Stimulated activated CD4-positive, alpha-beta T cell treated with anti-CD3 and anti-CD28 coated beads, Interleukin-2, amount 100 ng/mL, for 4 hours (primary cell): Measurements from ENCODE around the gene TLE7.

ENCODE experiments used
- DNase-seq: peaks from one replicate; pipeline ENCODE4 v3.0.0-alpha.2; 2020; ENCODE audit warnings: low read depth

Gene TLE7

DNA sequence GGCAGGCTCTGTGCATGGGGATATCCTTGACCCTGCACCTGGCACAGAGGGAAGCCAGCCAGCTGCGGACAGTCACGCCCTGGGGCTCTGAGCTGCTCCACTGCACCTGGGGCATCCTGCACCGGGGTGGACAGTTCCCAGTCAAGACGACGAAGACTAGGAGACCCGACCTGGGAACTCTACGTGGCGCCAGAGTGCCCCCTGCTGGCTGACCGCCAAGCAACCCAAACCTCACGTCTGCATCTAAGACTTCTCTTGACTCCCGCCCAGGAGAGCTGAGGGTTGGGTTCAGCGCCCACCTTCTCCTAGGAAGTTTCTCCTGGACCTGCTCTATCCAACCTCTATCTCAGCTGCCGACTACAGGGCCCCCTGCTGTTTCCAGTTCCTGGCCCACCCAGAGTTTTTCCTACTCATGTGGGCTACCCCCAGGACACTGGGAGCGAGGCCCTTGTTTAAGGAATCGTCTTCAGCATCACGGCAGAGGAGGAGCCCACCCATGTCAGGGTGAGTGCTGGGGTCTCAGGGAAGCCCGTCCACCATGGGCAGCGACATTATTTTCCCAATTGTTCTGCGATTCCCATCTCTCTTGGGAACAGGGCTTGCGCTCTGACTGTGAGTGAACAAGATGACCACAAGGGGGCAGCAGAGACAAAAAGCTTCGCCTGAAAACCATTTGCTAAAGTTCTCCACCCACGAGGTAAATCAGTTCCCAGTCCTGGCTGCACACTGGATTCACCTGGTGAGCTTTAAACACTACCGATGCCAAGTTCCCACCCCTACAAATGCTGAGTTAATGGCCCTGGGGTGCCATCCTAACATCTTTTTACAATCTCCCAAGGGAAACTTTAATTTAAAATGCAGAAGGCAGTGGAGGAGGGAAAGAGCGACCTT is 29.3 kb downstream of the TLE7 start:
- peak; percentile 52 for DNase-seq

DNA sequence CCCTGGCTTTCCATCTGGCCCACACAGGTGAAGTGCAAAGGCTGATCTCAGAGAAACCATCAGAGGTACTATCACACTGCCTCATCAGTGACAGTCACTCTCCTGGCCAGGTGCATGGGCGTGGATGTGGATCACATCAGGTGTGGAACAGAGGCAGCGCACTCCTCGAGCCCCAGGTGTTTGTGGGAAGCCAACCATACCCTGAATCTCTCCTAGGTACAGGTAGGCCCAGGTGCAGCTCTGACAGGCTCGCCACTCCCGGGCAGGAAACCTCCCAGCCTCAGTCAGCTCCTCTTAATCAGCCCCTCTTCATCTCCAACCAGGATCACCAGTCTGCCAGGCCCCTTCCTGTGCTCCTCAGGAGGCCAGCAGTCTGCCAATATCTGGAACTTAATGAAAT is 31.7 kb downstream of the TLE7 start:
- DNase-seq: no peak

DNA sequence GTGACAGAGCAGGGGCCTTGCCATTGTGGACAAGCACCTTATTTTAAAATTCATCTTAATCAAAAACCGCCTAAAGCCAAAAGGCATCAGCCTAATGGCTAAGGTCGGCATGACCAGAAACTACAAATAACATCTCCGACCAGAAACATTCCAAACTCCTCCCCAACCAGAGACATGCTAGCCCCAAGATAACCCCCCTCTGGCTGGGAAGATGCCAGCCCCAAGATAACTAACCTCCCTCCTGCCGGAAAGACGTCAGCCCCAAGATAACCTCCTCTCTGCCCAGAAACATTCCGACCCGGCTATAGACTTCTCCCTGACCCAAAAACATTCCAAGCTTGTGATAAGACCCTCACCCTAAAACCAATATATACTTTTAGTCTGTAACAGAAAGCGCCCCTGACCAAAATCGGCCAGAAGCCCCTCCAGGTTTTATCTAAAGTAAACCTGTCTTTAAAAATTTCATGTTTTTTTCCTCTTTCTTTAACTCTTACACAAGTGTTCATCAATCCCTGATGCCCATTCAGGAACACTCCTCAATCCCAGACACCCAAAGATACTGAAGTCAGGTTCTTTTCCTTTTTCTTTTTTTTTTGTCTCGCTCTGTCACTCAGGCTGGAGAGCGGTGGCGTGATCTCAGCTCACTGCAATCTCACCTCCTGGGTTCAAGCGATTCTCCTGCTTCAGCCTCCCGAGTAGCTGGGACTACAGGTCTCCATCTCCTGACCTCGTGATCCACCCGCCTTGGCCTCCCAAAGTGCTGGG is 32.7 kb downstream of the TLE7 start:
- DNase-seq: no peak

DNA sequence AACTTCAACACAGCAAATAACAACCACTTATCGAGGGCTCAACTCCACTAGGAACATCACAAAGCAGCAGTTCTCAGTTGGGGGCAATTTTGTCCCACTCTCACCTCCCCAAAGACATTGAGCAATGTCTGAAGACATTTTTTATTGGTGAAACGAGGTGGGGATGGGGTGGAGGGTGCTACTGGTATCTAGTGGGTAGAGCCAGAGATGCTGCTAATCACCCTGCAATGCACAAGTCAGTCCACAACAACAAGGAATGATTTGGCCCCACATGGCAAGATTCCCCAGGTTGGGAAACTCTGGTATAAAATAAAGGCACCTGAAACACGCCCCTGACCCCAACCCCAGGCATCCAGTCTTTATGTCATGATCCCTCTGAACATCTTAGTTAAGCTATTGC is 33.3 kb downstream of the TLE7 start:
- DNase-seq: no peak

DNA sequence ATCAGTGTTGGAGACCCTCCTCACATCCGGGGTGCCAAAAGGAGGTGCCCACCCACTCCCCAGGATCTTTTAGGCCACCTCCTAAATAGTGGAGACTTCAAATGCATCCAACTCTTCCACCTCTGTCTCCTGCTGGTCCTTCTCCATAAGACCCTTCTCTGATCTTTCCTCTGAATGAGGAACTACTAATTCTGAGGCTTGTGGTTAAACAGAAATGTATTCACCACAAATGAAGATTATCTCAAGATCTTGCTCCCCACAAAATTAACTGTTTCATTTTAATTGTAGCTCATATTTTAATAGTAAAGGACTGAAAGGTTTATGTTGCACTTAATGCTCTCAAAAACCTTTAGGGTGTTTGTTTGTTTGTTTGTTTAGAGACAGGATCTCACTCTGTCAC is 34.1 kb downstream of the TLE7 start:
- no peak for DNase-seq

DNA sequence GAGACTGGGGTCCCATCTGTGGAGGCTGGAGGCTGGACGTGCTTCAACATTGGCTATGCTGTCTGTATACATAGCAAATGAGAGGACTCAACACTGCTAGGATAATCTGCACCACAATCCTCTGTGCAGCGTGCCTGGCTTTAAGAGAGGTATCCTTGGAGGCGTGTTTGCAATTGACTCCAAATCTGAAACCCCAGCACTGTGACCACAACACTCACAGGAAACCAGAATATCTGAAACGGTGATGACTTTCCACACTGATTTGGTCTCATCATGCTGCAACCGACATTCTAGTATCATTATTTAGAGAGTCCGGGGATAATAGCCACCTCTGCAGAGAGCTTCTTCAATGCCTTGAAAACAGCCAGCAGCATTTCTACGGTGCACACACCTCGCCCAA is 35.1 kb downstream of the TLE7 start:
- no peak for DNase-seq

DNA sequence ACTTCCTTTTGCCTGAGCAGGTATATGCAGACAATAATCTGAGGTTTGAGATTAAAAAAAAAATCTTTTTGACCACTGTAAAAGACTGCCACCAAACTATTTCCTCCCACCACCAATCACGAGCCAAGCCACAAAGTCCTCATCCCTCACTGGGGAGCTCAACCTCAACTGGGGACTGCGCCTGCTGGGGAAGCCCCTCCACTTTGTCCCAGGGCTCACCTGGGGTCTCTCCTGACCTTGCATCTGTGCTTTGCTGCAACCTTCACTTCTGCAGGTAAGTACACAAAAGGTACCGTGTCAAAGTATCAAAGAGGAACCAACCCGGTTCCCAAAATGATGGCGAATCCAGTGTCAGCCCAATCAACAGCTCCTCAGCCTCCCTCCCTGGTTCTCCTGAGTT is 35.5 kb downstream of the TLE7 start:
- no peak for DNase-seq

DNA sequence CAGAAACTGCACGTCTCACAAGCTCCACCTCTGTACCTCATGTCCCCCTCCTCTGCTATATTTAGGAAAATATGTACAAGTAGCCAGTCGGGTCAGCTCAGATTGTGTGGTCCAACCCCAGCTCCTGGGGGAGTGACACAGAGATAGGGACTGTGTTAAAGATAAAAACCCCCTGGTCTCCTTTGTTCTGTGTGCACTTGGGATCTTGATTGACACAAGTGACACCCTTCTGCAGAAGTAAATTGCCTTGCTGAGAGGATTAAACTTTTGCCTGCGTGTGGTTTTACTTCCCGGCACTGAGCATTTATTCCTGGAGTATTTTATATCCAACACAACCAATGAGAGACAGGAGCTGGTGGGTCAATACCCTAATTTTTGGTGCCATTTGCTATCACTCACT is 37.5 kb downstream of the TLE7 start:
- no peak for DNase-seq

DNA sequence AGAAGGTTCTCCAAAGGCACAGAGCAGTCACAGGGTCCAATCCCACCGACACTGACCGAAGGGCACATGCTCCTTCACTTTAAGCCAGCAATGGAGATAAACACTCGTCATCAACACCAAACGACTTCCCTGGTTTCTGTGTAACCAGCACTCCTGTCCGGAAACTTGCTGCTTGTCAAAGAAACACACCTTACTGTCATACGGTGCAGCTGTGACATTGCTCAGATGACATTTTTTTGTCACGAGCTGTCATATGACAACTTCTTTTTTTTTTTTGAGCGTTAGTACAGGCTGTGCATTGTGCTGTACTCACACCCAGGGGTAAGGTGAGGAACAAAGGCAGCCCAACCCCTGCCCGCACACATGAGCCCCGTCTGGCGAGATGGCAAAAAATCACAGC is 39.2 kb downstream of the TLE7 start:
- DNase-seq: no peak

DNA sequence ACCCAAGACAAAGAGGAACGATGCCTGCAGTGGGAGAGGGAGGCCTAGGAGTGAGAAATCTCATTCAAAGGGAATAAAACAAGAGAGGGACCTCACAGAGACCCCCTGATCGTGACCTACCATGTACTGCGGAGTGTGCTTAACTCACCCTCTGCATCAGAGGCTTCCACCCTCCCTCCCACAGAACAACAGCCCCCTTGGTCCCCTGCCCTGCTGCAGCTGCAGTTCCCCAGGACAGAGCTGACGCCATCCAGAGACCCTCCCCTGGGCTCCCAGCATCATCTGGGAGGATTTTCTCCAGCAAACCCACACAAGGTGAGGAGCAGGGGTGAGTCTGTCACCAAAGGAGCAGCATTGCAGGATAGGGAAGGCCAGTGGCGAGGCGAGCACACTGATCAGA is 39.8 kb downstream of the TLE7 start:
- no peak for DNase-seq

DNA sequence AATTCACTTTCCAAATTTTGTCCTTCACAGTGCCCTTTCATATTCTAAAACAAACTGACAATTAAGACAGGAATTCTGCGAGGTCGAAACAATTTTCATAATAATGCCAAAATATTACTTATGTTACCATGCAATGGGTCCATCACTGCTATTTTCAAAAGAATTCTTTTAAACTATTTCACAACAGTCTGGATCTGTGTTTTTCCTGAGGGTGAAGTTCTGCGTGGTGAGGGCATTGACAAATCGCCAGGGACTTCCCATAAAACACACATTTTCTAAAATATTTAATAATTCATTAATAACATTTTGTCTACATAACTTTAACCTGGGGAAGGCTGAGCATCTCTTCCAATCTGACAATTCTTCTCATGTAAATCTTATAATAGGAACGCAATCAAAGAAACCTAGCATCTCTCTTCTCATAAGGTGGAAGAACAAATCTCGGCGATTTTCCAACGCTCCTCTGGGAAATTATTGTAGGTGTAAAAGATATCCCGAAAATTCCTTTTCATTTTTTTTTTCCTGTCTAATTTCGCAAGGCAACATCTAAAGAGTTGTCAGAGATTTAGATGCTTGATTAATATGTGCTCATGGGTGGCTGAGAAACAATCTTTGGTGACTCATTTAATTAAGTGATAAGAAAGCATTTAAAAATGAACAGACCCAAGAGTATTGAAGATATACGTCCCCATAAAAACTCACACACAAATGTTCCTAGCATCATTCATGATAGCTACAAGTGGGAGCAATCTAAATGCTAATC is 41.9 kb downstream of the TLE7 start:
- no peak for DNase-seq

DNA sequence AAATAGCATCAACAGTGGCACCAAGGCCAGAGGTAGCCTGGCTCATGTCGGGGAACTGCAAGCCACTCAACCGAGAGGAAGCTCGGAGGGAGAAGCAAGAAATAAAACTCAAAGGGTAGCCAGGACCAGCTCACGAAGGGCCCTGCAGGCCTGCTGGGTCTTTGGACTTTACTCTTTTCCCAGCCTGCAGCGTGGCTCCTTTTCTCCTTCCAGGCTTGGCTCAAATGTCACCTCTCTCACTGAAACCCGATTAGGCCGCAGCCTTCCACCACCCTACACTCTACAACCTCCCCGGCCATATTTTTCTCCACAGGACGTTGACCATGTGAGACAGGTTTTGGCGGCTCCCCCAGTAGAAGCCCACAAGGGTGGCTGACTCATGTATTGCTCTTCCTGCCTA is 45.3 kb downstream of the TLE7 start:
- no peak for DNase-seq

DNA sequence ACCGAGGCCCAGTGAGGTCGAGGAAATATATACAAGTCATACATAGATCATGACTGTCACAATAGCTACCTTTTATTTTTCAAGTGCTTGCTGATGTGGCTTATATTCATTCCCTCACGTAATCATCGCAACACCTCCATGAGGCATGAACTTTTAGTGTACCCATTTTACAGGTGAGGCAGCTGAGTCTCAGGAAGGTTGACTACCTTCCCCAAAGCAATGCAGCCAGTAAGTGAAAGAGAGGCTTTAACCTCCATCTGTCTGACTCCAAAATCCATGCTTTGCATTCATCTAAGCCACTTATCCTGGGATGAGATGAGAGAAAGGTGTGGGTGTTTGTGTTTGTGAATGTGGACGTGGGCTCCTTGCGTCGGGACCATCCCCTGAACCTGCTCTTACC is 52.5 kb downstream of the TLE7 start:
- no peak for DNase-seq

DNA sequence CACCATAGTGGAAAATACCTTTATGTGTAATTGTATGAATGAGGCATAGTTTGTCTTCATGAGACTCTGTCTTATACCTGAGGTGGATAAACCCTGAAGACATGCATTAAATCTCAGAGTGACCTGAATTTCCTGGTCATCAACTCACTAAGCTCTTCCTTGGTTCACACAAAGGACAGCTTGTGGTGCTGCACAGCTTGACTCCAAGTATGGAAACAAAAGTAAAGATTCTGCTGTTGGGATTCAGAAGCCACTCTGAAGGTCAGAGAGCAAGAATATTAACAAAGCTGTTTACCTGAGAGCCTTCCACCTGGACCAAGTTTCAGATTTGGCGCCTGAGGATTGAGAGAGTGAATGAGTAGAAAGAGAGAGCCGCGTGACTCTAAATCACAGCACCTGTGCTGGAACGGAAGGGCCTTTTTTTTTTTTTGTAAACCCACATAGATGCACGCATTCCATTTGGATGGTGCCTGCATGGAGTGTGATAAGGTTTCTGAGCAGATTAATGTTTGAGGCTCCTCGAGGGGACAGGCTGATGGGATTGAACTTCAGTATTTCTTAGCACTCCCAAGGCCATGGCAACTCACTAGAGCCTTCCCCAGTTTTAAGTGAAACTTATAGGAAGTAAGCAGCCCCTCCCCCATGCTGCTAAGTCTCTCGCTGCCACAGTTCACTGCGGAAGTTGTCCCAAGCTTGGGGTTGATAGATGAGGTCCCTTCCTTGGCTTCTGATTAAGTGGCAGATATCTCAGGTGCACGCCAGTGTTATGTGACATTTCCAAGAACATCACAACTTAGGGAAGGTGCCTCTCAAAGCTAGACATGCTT is 54.6 kb downstream of the TLE7 start:
- no peak for DNase-seq

DNA sequence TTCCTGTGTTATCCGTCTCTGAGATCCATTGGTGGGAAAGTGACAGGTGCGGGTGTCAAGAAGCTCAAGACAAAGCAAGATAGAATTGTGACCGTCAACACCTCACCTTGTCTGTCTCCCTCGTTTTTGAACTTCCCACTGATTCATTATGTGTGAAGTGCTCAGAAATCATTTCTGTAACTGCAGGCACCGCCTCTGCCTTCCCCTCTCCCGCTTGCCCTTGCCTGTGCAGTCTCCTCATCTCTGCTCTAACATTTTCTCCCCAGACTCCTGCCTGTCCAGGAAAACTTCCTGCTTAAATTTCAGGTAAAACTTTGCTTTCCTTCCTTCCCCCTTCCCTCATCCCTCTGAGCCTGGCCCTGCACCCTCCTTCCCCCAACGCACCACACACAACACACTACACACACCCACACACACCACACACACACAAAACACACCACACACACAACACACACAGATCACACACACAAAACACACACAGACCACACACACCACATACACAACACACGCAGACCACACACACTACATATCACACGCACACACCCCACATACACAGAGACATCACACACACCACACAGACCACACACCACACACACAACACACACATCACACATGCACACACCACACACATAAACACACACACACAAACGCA is 57.7 kb downstream of the TLE7 start:
- DNase-seq: no peak

DNA sequence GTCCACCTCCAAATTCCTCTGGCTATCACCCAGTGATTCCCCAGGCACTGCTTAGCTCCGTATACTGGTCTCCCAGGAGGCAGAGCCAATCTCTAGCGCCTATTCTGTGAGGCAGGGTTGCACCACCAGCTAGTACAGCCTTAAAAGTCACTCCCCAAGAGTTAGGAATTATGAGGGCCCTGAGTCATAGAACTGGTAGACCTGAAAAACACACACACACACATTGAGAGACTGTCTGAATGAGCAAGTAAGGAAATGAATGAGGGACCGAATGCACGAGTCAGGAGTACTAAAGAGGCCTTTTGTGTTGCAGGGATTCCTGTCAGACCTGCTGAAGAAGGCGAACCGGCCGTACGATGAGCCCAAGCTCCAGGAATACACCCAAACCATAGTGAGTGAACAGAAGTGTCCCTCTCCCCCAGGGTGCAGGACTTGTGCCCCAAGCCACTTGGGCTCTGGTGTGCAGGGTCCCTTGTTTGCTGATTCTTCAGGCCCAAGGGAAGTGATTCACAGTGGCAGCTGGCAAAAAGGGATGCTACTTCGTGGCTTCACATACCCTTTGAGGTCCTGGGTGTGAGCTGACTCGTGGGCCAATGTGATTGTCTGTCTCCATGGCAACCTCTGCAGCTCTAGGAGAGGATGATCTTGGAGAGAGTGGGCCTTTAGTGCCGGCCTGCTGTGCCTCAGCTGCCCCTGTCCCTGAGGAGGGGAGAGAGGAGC is 58.6 kb downstream of the TLE7 start:
- DNase-seq: no peak

DNA sequence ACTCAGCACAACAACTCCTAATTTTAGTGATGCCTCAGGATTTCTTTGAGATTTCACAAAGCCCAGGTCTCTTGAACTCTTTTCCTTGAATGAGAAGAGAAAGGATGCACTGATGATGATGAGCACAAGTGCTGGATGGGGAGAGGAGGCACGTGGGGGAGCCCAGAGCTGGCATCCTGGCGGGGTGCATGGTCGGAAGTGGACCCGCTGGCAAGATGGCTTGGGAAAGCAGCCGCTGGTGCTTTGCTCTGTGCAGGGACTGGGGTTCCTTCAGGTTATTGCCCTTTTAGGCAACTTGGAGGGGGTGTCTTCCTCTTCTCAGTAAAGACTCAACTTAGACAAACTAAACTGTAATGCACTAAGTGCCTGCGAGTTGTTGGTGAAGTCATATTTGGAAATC is 61.0 kb downstream of the TLE7 start:
- no peak for DNase-seq
